RCC 7860 (cell line): ENCODE measurements around the gene STN1.

Experiments used
- DNase-seq: peaks from one replicate; pipeline ENCODE4 v3.0.0-alpha.2; 2015; ENCODE audit warnings: low spot score
- FAIRE-seq: peaks from 2 replicates; lab custom pipeline; 2012; peaks lifted over from hg19 to GRCh38; lab: Jason Lieb, UNC

The STN1 gene

DNA sequence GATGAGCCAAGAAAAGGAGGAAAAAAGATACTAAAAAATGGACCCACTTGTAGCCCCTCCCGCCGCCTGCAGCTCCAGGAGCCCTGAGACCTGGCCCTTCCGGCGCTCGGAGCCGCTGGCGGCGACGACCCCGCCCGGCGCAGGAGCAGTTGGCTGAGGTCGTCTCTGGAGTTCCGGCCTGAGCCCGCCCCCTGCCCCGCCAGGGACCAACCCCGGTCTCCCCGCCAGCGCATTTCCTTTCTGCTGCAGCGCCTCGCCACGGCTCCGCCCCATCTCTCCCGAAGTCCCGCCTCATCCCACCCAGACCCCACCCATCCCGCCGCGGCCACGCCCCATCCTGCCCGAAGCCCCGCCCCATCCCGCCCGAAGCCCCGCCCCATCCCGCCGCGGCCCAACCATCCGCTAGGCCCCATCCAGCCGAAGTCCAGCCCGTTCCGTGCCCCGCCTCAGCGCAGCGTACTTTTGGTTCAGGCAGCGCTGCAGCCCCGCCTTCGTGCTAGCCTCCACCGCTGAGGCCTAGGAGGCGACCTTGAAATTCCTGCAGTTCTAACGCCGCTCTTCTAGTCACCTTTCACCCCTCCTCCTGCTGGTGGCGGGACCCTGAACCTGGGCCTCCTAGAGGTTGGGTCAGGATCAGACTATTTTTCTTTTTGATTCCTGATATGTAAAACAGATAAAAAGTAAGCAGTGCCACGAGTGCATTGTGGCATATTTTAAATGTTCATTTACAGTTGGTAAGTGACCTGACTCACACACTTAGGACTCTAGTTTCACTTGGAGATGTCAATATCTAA is at the start of gene STN1:
STN1 (minus strand) TSS at position 132 of the 794 bp plus-strand sequence. CDS start 590 bp downstream, outside the sequence.
- DNase-seq: peak; percentile 95
- FAIRE-seq: no peak

DNA sequence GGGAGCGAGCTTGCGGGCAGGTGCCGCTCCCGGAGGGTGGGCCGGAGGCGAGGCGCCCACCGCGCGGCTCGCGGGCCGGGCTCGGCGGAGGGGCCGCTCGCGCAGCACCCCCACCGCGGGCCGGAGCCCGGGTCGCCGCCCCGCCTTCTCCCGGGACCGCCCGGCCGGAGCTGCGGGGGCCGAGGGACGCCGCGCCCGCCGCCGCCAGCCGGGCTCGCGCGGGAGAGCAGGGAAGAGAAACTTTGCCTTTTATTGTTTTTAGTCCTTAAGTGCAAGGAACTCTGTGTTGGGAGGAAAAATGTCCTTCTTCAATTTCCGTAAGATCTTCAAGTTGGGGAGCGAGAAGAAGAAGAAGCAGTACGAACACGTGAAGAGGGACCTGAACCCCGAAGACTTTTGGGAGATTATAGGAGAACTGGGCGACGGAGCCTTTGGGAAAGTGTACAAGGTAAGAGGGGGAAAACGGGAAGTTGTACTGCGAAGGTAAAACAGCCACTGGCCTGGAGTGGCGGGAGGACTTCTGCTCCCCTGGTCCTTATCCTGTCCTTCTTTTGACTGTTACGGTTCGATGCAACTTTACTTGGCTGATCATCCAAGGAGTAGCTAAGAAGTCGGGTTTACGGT is 49.6 kb upstream of the STN1 start:
- no peak for FAIRE-seq
- peak; percentile 31 for DNase-seq

DNA sequence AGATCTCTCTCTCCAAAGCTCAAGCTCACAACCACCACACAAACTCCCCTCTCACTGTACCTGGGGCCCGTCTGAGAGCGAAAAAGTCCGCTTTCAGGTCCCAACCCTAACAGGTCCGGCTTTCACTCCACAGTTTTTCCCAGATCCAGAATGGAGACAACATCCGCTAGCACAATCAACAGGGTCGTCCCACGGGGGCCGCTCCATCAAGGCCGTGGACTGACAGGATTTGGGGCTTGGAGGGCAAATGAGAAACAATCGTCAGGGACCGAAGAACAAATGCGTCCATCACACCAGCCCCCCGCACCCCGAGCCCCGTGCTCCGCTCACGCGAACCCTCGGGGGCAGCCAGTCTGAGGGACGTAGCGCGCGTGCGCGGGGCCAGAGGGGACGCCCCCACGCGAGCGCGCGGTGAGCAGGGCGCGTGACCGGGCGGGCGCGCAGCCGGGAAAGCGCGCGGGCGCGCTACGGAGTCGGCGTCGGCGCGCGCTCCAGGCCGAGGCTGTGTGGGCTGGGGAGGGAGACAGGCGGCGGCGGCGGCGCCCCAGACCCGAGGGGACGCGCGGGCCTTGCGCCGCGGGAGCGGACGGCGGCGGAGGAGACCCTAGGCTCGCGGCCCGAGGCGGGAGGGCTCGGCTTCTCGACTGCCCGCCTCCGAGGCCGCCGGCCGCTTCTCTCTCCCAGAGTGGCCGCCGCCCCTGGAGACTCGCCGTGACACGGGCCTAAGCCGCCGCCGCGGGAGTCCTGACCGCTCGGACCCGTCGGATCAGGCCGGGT is 48.9 kb upstream of the STN1 start, which contains the start of gene SLK:
SLK (plus strand) TSS at position 470 of the 777 bp plus-strand sequence. CDS start 606 bp downstream, outside the sequence.
- DNase-seq: peak; percentile 57
- no peak for FAIRE-seq

- DNase-seq (no peak), FAIRE-seq (no peak)
These were observed 42.1 kb upstream of the STN1 start for GRCh38 chr10:103960103-103960502.

DNA sequence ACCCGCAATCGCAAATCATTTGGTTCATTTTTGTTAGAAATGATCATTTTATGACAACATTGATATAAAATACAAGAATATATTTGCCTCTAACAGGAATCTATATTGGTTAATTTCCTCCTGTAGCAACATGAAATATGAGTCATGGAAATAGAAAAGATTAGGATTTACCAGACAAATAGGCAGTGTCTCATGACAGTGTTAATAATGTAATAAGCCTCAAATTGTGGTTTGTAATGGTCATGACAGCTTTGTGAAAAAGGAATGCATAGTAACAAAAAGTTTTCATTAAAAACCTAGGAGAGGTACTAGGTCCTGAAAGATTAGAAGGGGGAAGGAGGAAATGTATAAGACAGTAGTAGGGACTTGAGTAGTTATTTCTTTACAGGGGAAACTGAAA is 41.0 kb upstream of the STN1 start:
- no peak for FAIRE-seq
- DNase-seq: no peak

GRCh38 chr10:103954543-103954942 is 36.6 kb upstream of the STN1 start:
- FAIRE-seq: no peak
- DNase-seq: no peak

DNA sequence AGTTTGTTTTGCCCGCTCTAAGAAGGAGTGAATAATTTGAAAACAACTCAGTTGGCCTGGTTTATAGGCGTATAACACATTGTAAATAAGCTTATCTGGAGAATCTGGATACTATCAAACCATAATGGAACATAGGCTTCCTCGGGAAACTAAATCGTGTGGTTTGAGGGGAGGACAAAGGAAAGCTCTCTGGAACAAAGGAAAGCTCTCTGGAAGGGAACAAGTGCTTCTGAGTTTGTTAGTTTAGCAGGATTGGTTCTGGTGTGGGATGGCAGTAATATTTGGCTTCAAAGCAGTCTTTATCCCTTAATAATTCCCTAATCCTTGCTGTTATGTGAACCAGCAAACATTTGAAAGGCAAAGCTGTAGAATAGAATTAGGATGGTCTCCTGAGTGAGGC is 34.0 kb upstream of the STN1 start:
- FAIRE-seq (no peak), DNase-seq (no peak)

DNA sequence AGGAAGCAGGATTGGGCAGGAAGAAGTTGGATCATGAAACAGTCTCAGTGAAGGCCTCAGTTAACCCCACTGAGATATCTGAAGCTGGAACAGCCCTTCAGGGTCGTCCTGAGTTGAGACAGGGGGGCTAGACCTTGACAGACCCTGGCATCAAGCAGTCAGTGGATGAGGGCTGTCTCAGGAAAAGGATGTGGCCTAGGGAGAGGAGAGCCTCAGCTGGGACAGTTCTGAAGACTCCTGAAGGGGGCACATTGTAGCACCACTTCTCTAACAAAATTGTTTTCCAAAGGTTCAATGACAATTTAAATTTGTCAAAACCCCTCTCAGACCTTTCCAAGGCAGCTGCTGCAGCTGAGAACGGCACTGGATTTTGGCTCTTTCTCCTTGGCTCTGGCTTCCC is 33.2 kb upstream of the STN1 start:
- FAIRE-seq (no peak), DNase-seq (no peak)

GRCh38 chr10:103949728-103950127 is 31.7 kb upstream of the STN1 start:
- no peak for DNase-seq
- no peak for FAIRE-seq

DNA sequence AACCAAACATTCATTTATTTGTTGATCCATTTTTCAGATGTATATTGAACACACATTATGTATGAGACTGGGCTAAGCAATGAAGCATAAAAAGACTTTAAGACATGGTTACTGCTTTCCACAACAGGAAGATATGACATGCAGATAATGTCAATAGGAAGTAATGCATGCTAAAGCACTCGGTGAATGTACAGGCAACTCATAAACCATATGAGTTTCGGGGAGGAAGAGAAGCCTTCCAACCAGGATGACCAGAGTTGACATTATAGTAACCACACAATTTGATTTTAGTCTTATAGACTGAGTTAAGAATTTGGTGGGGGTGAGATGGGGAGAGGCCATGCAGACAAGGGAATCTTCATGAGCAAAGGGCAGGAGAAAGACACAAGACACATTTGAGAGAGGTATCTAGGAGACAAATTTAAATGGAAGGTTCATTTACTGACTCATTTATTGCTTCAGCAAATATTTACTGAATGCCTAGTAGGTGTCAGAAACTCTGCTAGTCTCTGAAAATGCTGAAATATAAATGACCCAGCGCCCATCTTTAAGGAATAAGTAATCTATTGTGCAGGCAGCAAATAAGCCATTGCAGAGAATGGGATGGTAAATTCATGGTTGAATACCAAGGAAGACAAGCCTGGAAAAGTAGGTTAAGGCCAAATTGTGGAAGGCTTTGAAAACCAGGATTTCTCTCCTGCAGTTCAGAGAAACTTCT is 30.0 kb upstream of the STN1 start:
- FAIRE-seq (no peak), DNase-seq (no peak)

DNA sequence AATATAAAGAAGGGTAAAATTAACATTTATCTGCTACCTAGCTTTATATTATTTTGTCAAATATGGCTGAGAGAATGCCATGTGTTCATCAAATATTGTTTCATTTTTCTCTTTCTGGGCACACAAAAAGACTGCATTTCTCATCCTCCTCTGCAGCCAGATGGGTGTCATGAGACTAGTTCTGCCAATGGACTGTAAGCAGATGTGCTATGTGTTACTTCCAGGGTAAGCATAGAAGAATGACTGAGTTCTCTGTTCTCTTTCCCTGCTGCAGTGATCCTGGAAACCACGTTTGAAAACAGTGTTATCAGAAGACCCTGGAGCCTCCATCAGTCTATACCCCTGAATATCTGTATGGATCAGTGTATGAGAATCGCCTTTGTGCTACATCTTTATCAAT is 24.9 kb upstream of the STN1 start:
- DNase-seq: no peak
- no peak for FAIRE-seq

DNA sequence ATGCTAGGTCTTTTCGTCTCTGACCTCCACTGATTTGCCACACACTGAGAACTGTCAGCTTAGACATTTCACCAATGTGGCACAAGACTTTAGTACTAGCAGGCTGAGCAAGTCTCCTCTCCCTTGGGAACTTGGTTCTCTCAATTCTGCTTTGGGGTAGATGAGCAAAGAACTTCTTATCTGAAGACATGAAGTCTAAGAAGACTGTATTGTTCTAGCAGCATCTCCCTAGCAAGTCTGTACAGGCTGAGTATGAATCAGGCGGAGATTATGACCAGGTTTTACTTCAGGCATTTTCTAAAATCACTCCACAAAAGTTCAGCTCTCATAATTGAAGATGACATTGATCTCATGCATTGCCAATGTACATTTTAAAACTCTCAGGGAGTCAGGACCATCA is 23.8 kb upstream of the STN1 start:
- FAIRE-seq: no peak
- no peak for DNase-seq

GRCh38 chr10:103939522-103939921 is 21.5 kb upstream of the STN1 start:
- DNase-seq (no peak), FAIRE-seq (no peak)

DNA sequence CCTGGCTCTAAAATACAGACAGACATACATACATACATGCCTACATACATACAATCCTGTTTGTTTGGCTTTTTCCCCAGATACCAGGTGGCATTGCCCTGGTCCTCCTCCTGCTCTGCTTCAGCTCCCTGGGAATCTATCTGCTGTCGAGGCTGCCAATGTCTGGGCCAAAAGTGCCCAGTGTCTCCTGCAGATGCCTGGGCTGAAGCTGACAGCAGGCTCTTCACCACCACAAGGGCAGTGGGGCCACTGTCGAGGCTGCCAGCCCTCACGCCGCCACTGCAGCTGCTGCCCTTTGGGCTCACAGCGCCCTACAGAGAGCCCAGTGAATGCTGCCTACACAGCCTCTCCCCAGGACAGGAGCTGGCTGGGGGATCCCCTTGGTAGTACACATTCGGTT is 18.0 kb upstream of the STN1 start:
- DNase-seq (no peak), FAIRE-seq (no peak)

- FAIRE-seq: no peak
- no peak for DNase-seq
These were observed 16.3 kb upstream of the STN1 start for GRCh38 chr10:103934308-103934707.

DNA sequence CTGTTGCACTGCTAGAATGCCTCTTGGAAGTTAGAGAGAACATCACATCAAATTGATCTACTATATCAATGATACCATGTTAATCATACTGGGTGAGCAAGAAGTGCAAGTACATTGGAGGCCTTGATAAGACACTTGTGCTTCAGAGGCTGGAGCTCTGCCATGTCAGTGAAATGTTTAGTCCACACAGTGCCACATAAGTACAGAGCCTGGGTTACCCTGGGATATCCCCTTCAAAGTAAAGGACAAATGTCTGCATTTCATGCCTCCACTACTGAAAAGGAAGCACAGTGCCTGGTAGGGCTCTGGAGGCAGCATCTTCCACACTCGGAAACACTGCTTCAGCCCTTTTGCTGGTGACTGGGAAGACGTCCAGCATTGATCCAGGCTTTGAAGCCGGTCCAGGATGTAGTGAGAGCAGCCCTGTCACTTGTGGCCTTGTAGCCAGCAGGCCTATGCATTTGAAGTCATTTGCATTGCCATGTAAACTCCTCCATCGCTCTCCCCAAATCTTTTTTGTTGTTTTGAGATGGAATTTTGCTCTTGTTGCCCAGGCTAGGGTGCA is 15.7 kb upstream of the STN1 start:
- DNase-seq: no peak
- no peak for FAIRE-seq

GRCh38 chr10:103932971-103933370 is 15.0 kb upstream of the STN1 start:
- no peak for FAIRE-seq
- DNase-seq: no peak

DNA sequence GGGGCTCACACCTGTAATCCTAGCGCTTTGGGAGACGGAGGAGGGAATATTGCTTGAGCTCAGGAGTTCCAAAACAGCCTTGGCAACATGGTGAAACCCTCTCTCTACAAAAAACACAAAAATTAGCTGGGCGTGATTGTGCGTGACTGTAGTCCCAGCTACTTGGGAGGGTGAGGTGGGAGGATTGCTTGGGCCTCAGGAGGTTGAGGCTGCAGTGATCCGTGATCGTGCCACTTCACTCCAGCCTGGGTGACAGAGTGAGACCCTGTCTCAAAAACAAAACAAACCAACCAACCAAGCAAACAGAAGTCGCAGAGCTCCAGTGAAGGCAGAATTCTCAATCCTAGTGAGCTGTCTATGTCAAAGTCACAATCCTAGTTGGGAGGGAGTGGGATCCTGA is 14.3 kb upstream of the STN1 start:
- FAIRE-seq (no peak), DNase-seq (no peak)

DNA sequence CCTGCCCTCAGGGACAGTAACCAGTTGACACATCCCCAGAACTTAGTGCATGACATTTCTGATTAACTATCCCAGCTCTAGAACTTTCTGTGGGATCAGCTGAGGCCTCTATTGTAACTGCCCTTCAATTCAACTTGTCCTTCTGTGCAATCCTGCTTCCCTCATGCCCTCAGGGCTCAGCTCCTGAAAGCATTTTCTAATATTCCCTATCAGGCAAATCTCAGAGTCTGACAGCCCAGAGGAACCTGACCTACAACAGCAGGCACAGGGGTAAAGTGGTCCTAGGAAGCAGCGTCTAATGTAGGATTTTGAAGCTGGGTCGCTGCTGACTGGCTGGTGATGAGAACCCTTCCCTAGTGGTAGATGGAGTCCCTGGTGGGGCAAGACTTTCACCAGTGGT is 13.6 kb upstream of the STN1 start:
- FAIRE-seq (no peak), DNase-seq (no peak)

DNA sequence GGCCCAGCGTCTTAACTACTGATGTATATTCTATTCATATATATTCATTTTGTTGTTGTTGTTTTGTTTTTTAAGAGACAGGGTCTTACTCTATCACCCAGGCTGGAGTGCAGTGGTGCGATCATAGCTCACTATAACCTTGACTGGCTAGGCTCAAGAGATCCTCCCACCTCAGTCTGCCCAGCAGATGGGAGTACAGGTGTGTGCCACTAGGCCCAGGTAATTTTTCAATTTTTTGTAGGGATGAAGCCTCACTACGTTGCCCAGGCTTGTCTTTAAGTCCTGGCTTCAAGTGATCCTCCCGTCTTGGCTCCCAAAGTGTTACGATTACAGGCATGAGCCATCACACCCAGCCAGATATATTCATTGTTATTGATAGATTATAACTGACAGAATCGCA is 12.9 kb upstream of the STN1 start:
- DNase-seq (no peak), FAIRE-seq (no peak)

GRCh38 chr10:103930449-103930848 is 12.5 kb upstream of the STN1 start:
- DNase-seq: no peak
- no peak for FAIRE-seq
